ENCODE results near the gene IL13RA2. TPM values are rescaled to one million over a fixed set of nuclear protein-coding genes. Genes with fewer than 3 reads are reported as not detected.

IL13RA2 gene
- total and polyA plus RNA-seq, 2 donors from 2014 or later: 0.31 to 17.4 TPM

- intact Hi-C loops (cut with DNase I): no loop called here
- H3K4me1 ChIP-seq (ENCODE audit: control insufficient read depth in 2 of 3, insufficient read depth in 2 of 3, low read depth in 1 of 3, low read length in 3 of 3): no peaks in the 10 kb centered on the region
- no peak overlapping the region for H3K27ac ChIP-seq (ENCODE audit: low read depth in 2 of 2, low read length in 2 of 2)
- no peak for TF ChIP-seq CTCF (IDR thresholded peaks at IDR 0.05; ENCODE audit: borderline replicate concordance, extremely low read depth, insufficient read depth)
- no peak for FAIRE-seq
- DNase-seq: peak in 1 of 5 donors; percentile 17
- H3K27me3 ChIP-seq (ENCODE audit: control insufficient read depth, insufficient read depth, low read length): no peaks in the 10 kb centered on the region
- H3K36me3 ChIP-seq (ENCODE audit: control insufficient read depth in 2 of 3, insufficient read depth in 3 of 3, low read length in 3 of 3): no peaks in the 10 kb centered on the region
- H3K9me3 ChIP-seq (ENCODE audit: control insufficient read depth in 2 of 3, insufficient read depth in 1 of 3, low read length in 3 of 3): no peaks in the 10 kb centered on the region
- H3K4me3 ChIP-seq (ENCODE audit: low read length in 3 of 3): no peak overlapping the region
- H3K9ac ChIP-seq (ENCODE audit: low read length in 3 of 3): no peak overlapping the region
Measured at GRCh38 chrX:115023139-115023538, 5.7 kb upstream of the IL13RA2 start.

DNA sequence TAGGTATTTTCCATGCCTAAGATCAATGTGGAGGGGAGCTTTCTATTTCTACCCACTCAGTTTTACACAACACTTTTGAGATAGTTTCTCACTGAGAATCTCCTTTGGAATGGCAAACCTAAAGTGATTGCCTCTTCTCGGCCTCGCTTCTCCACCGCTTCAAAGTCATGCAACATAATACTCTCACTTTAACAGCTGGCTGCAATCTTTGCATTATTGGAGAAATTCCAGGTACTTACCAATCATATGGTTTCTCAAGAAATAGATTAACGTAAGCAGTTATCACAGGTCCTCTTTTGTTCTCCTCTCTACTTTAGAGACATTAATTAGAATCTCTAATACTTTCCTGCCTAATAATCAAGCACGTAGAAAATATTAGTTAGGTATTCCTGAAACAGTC lies 3.7 kb upstream of the IL13RA2 start:
- H3K36me3 ChIP-seq (ENCODE audit: control insufficient read depth in 2 of 3, insufficient read depth in 3 of 3, low read length in 3 of 3): no peaks in the 10 kb centered on the region
- no peak for TF ChIP-seq CTCF (IDR thresholded peaks at IDR 0.05; ENCODE audit: borderline replicate concordance, extremely low read depth, insufficient read depth)
- H3K9ac ChIP-seq (ENCODE audit: low read length in 3 of 3): no peak overlapping the region
- intact Hi-C loops (cut with DNase I): no loop called here
- H3K9me3 ChIP-seq (ENCODE audit: control insufficient read depth in 2 of 3, insufficient read depth in 1 of 3, low read length in 3 of 3): no peaks in the 10 kb centered on the region
- H3K4me3 ChIP-seq (ENCODE audit: low read length in 3 of 3): no peak overlapping the region
- no peak overlapping the region for H3K27ac ChIP-seq (ENCODE audit: low read depth in 2 of 2, low read length in 2 of 2)
- no peaks in the 10 kb centered on the region for H3K27me3 ChIP-seq (ENCODE audit: control insufficient read depth, insufficient read depth, low read length)
- no peaks in the 10 kb centered on the region for H3K4me1 ChIP-seq (ENCODE audit: control insufficient read depth in 2 of 3, insufficient read depth in 2 of 3, low read depth in 1 of 3, low read length in 3 of 3)
- no peak for DNase-seq
- FAIRE-seq: no peak

- H3K27me3 ChIP-seq (ENCODE audit: control insufficient read depth, insufficient read depth, low read length): peaks cover 2% of the 10 kb centered on the region
- no peak overlapping the region for H3K9ac ChIP-seq (ENCODE audit: low read length in 3 of 3)
- TF ChIP-seq CTCF (IDR thresholded peaks at IDR 0.05; ENCODE audit: borderline replicate concordance, extremely low read depth, insufficient read depth): no peak
- H3K9me3 ChIP-seq (ENCODE audit: control insufficient read depth in 2 of 3, insufficient read depth in 1 of 3, low read length in 3 of 3): no peaks in the 10 kb centered on the region
- H3K4me3 ChIP-seq (ENCODE audit: low read length in 3 of 3): no peak overlapping the region
- H3K4me1 ChIP-seq (ENCODE audit: control insufficient read depth in 2 of 3, insufficient read depth in 2 of 3, low read depth in 1 of 3, low read length in 3 of 3): no peaks in the 10 kb centered on the region
- no peak overlapping the region for H3K27ac ChIP-seq (ENCODE audit: low read depth in 2 of 2, low read length in 2 of 2)
- no peaks in the 10 kb centered on the region for H3K36me3 ChIP-seq (ENCODE audit: control insufficient read depth in 2 of 3, insufficient read depth in 3 of 3, low read length in 3 of 3)
- FAIRE-seq (no peak), DNase-seq (no peak)
- intact Hi-C loops (cut with DNase I): no loop called here
Measured at GRCh38 chrX:115018944-115019343, 1.5 kb upstream of the IL13RA2 start.

- Histone ChIP-seq H3K4me3 (ENCODE audit: low read length in 3 of 3) (no peak overlapping the region), H3K9me3 (ENCODE audit: control insufficient read depth in 2 of 3, insufficient read depth in 1 of 3, low read length in 3 of 3) (no peaks in the 10 kb centered on the region), H3K9ac (ENCODE audit: low read length in 3 of 3) (no peak overlapping the region), H3K27ac (ENCODE audit: low read depth in 2 of 2, low read length in 2 of 2) (no peak overlapping the region), H3K36me3 (ENCODE audit: control insufficient read depth in 2 of 3, insufficient read depth in 3 of 3, low read length in 3 of 3) (no peaks in the 10 kb centered on the region), H3K27me3 (ENCODE audit: control insufficient read depth, insufficient read depth, low read length) (peaks cover 2% of the 10 kb centered on the region), H3K4me1 (ENCODE audit: control insufficient read depth in 2 of 3, insufficient read depth in 2 of 3, low read depth in 1 of 3, low read length in 3 of 3) (no peaks in the 10 kb centered on the region)
- no peak for TF ChIP-seq CTCF (IDR thresholded peaks at IDR 0.05; ENCODE audit: borderline replicate concordance, extremely low read depth, insufficient read depth)
- DNase-seq (no peak), FAIRE-seq (peak; percentile 82)
- intact Hi-C loops (cut with DNase I): no loop called here
Measured at GRCh38 chrX:115018040-115018647, 728 bp upstream of the IL13RA2 start.
